Measurements from ENCODE around the gene HOXA2. TPM values are rescaled to one million over a fixed set of nuclear protein-coding genes. Genes with fewer than 3 reads are reported as not detected.

HOXA2 gene
- total and polyA plus RNA-seq, 2 of the 13 experiments (the other 11 are each of a cell fraction or from before 2014, with no cell fraction given): 0.22 to 0.29 TPM

- Histone ChIP-seq H3K4me3 (replicated peaks in 1 of 3; ENCODE audit: insufficient read depth in 1 of 3, low read depth in 2 of 3, low read length in 3 of 3) (no peak overlapping the region), H3K79me2 (ENCODE audit: insufficient read depth, low read length) (peaks cover 53% of the 10 kb centered on the region), H3K9me3 (ENCODE audit: low read length) (no peaks in the 10 kb centered on the region), H3K36me3 (replicated peaks in 1 of 2; ENCODE audit: control insufficient read depth in 1 of 2, insufficient read depth in 2 of 2, low read length in 2 of 2) (peaks cover 0 to 6% of the 10 kb centered on the region in 2 experiments; a peak in 2 of 5 replicates), H3K9ac (ENCODE audit: insufficient read depth, low read depth, low read length) (no peak overlapping the region), H3K27me3 (ENCODE audit: control insufficient read depth in 1 of 2, insufficient read depth in 2 of 2, low read length in 2 of 2) (no peaks in the 10 kb centered on the region; a peak in 1 of 5 replicates), H3K4me1 (ENCODE audit: insufficient read depth, low read length) (peaks cover 36% of the 10 kb centered on the region), H4K20me1 (ENCODE audit: insufficient read depth, low read length) (peaks cover 17% of the 10 kb centered on the region), H3K4me2 (ENCODE audit: low read depth, low read length) (no peak overlapping the region), H3K27ac (ENCODE audit: extremely low read length, insufficient read depth, low read length) (no peak overlapping the region), H2AFZ (ENCODE audit: low read length) (no peak overlapping the region)
- no peak for DNase-seq (ENCODE audit: low spot score)
- no peak for TF ChIP-seq DRAP1 (CRISPR knock-in tag; IDR thresholded peaks at IDR 0.05)
- TF ChIP-seq ZFP36 (IDR thresholded peaks at IDR 0.05; ENCODE audit: borderline replicate concordance, low read depth, low read length, partially characterized antibody): no peak
- TF ChIP-seq ZNF225 (CRISPR knock-in tag; IDR thresholded peaks at IDR 0.05): no peak
- no peak for TF ChIP-seq FOXA1 (IDR thresholded peaks at IDR 0.05)
- no peak for TF ChIP-seq FOXA1 (CRISPR knock-in tag; IDR thresholded peaks at IDR 0.05)
- TF ChIP-seq ZNF24 (IDR thresholded peaks at IDR 0.05): no peak
- no peak for TF ChIP-seq ZBTB43 (CRISPR knock-in tag; conservative IDR thresholded peaks at IDR 0.05)
- no peak for TF ChIP-seq PAF1 (CRISPR knock-in tag; IDR thresholded peaks at IDR 0.05)
- TF ChIP-seq CSRNP2 (CRISPR knock-in tag; conservative IDR thresholded peaks at IDR 0.05; ENCODE audit: low read depth): no peak
- TF ChIP-seq ZSCAN25 (CRISPR knock-in tag; IDR thresholded peaks at IDR 0.05): no peak
- no peak for TF ChIP-seq HMGA1 (CRISPR knock-in tag; conservative IDR thresholded peaks at IDR 0.05)
- no peak for TF ChIP-seq ZNF281 (CRISPR knock-in tag; IDR thresholded peaks at IDR 0.05; ENCODE audit: borderline replicate concordance)
- TF ChIP-seq FIP1L1 (IDR thresholded peaks at IDR 0.05; ENCODE audit: borderline replicate concordance, insufficient read depth, low read depth, low read length): no peak
- no peak for TF ChIP-seq KAT7 (CRISPR knock-in tag; IDR thresholded peaks at IDR 0.05; ENCODE audit: borderline replicate concordance)
- no peak for TF ChIP-seq GTF2F1 (IDR thresholded peaks at IDR 0.05; ENCODE audit: low read length)
- no peak for TF ChIP-seq KMT2A (CRISPR knock-in tag; IDR thresholded peaks at IDR 0.05)
- BruUV-seq (replicated peaks): no TSS peak
- no peak for ATAC-seq
- no peak for FAIRE-seq
- intact Hi-C loops (cut with micrococcal nuclease; ENCODE audit: unreplicated experiment) (no loop called here), in situ Hi-C loops (cut with HindIII; ENCODE audit: extremely low pct_ligation_motif_present, low pct_unique_long_range_greater_than_20kb) (no loop called here)
- ChIA-PET CTCF (ENCODE audit: low intra/inter-chr PET ratio, low total read pairs) (no interaction called here), POLR2A (interaction anchor here (1.2 to 5.8 kb wide), 3 partner anchors 13 to 254 kb away, joined by 5 to 118 read pairs (median 5); partner anchors contain the start of genes HOXA4 and SKAP2)
- 97% methylated on average over 19 of the region's 19 CpGs for WGBS (ENCODE audit: low lambda C conversion rate)
These were observed 15.5 kb upstream of the HOXA2 start for GRCh38 chr7:27117887-27118491.

Measured in HepG2 (cell line).